ENCODE measurements around the gene GAS2. TPM values are rescaled to one million over a fixed set of nuclear protein-coding genes. Genes with fewer than 3 reads are reported as not detected.

GAS2 gene
- total RNA-seq, 1 donor from 2014 or later: 3.2 TPM

- no peak for DNase-seq (ENCODE audit: extremely low spot score in 2 of 2)
- Histone ChIP-seq H3K4me3 (no peak overlapping the region), H3K4me1 (no peaks in the 10 kb centered on the region), H3K27ac (no peak overlapping the region), H3K36me3 (no peaks in the 10 kb centered on the region), H3K9me3 (no peaks in the 10 kb centered on the region), H3K27me3 (no peaks in the 10 kb centered on the region)
- TF ChIP-seq, protein P1, sequence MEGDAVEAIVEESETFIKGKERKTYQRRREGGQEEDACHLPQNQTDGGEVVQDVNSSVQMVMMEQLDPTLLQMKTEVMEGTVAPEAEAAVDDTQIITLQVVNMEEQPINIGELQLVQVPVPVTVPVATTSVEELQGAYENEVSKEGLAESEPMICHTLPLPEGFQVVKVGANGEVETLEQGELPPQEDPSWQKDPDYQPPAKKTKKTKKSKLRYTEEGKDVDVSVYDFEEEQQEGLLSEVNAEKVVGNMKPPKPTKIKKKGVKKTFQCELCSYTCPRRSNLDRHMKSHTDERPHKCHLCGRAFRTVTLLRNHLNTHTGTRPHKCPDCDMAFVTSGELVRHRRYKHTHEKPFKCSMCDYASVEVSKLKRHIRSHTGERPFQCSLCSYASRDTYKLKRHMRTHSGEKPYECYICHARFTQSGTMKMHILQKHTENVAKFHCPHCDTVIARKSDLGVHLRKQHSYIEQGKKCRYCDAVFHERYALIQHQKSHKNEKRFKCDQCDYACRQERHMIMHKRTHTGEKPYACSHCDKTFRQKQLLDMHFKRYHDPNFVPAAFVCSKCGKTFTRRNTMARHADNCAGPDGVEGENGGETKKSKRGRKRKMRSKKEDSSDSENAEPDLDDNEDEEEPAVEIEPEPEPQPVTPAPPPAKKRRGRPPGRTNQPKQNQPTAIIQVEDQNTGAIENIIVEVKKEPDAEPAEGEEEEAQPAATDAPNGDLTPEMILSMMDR (IDR thresholded peaks at IDR 0.05): no peak
- no peak for TF ChIP-seq POLR2AphosphoS5 (IDR thresholded peaks at IDR 0.05; ENCODE audit: insufficient read depth in 1 of 2, low read depth in 1 of 2)
- TF ChIP-seq POLR2A (IDR thresholded peaks at IDR 0.05): no peak
- intact Hi-C loops (cut with DNase I): no loop called here
Observed at GRCh38 chr11:22752908-22753310, 86.5 kb downstream of the GAS2 start.

DNA sequence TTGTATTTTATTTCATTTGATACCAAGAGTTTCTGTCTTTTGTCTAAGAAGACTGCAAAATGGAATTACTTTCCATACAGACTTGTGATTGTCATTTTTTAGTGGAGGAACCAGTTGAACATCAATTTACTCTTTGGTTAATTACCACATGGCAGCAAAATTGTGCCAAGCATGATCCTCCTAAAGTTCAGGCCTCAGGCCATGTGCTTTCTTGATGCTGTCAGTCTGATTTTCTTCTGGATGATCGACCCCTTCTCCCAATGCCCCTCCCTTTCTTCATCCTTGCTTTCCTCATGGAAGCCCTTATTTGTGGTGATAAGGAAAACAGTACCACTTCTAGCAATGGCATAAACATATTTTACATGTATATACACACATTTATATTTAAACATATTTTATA is 87.0 kb downstream of the GAS2 start:
- Histone ChIP-seq H3K36me3 (no peaks in the 10 kb centered on the region), H3K27ac (no peak overlapping the region), H3K9me3 (no peaks in the 10 kb centered on the region), H3K27me3 (no peaks in the 10 kb centered on the region), H3K4me3 (no peak overlapping the region), H3K4me1 (no peaks in the 10 kb centered on the region)
- intact Hi-C loops (cut with DNase I): no loop called here
- DNase-seq (ENCODE audit: extremely low spot score in 2 of 2): no peak
- no peak for TF ChIP-seq POLR2AphosphoS5 (IDR thresholded peaks at IDR 0.05; ENCODE audit: insufficient read depth in 1 of 2, low read depth in 1 of 2)

GRCh38 chr11:22761066-22761465 is 94.7 kb downstream of the GAS2 start:
- no peaks in the 10 kb centered on the region for H3K9me3 ChIP-seq
- no peaks in the 10 kb centered on the region for H3K27me3 ChIP-seq
- H3K4me1 ChIP-seq: no peaks in the 10 kb centered on the region
- intact Hi-C loops (cut with DNase I): no loop called here
- H3K27ac ChIP-seq: no peak overlapping the region
- DNase-seq (ENCODE audit: extremely low spot score in 2 of 2): no peak
- H3K4me3 ChIP-seq: no peak overlapping the region
- TF ChIP-seq, protein P1 (IDR thresholded peaks at IDR 0.05): no peak
- TF ChIP-seq POLR2AphosphoS5 (IDR thresholded peaks at IDR 0.05; ENCODE audit: insufficient read depth in 1 of 2, low read depth in 1 of 2): no peak
- TF ChIP-seq POLR2A (IDR thresholded peaks at IDR 0.05): no peak
- no peaks in the 10 kb centered on the region for H3K36me3 ChIP-seq

DNA sequence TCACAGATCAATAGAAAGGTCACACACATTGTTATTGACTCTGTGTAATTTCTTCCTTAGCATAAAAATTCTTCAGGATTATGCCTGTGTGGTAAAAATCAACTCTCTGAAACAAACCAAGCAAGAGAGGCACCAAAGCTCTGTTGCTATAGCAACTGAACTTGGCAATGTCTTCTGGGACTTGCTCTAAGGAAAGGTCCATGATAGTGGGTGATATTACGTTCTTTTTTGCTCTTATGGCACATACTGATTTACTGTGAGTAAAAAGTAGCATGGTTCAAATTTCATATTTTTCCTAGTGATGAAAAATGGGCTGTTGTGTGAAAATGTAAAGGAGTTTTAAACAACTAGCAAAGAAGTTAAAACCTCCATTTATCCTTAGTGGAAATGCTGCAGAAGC is 96.8 kb downstream of the GAS2 start:
- no peak overlapping the region for H3K27ac ChIP-seq
- no peak for DNase-seq (ENCODE audit: extremely low spot score in 2 of 2)
- H3K4me3 ChIP-seq: no peak overlapping the region
- TF ChIP-seq POLR2AphosphoS5 (IDR thresholded peaks at IDR 0.05; ENCODE audit: insufficient read depth in 1 of 2, low read depth in 1 of 2) (no peak), POLR2A (IDR thresholded peaks at IDR 0.05) (no peak)
- TF ChIP-seq, protein P1 (IDR thresholded peaks at IDR 0.05): no peak
- intact Hi-C loops (cut with DNase I): no loop called here
- H3K9me3 ChIP-seq: no peaks in the 10 kb centered on the region
- H3K27me3 ChIP-seq: no peaks in the 10 kb centered on the region
- H3K36me3 ChIP-seq: no peaks in the 10 kb centered on the region
- H3K4me1 ChIP-seq: no peaks in the 10 kb centered on the region

GRCh38 chr11:22764735-22765134 is 98.3 kb downstream of the GAS2 start:
- intact Hi-C loops (cut with DNase I): no loop called here
- Histone ChIP-seq H3K27ac (no peak overlapping the region), H3K4me1 (no peaks in the 10 kb centered on the region), H3K36me3 (no peaks in the 10 kb centered on the region), H3K27me3 (no peaks in the 10 kb centered on the region), H3K4me3 (no peak overlapping the region), H3K9me3 (no peaks in the 10 kb centered on the region)
- DNase-seq (ENCODE audit: extremely low spot score in 2 of 2): no peak
- TF ChIP-seq POLR2AphosphoS5 (IDR thresholded peaks at IDR 0.05; ENCODE audit: insufficient read depth in 1 of 2, low read depth in 1 of 2): no peak
- TF ChIP-seq, protein P1 (IDR thresholded peaks at IDR 0.05): no peak
- no peak for TF ChIP-seq POLR2A (IDR thresholded peaks at IDR 0.05)

DNA sequence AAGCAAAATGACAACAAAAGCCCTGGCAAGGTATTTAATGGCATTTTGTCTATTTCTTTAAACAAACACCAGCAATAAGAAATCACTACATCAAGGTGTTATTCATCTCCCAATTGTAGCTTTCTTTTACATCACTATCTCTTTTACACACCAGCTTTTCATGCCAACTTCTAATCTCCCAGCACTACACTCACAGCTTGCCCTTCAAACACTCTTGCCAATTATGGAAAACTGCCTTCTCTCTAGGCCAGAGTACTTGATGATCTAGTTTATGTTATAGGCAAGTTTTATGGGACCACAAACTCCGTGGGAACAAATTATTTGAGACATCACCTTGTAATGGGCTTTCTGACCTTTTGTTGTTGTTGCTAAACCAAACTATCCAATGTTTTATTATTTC is 101.9 kb downstream of the GAS2 start:
- H3K4me3 ChIP-seq: no peak overlapping the region
- TF ChIP-seq POLR2AphosphoS5 (IDR thresholded peaks at IDR 0.05; ENCODE audit: insufficient read depth in 1 of 2, low read depth in 1 of 2): no peak
- TF ChIP-seq, protein P1 (IDR thresholded peaks at IDR 0.05): no peak
- TF ChIP-seq POLR2A (IDR thresholded peaks at IDR 0.05): no peak
- intact Hi-C loops (cut with DNase I): no loop called here
- no peak overlapping the region for H3K27ac ChIP-seq
- no peaks in the 10 kb centered on the region for H3K4me1 ChIP-seq
- H3K9me3 ChIP-seq: no peaks in the 10 kb centered on the region
- H3K36me3 ChIP-seq: no peaks in the 10 kb centered on the region
- no peak for DNase-seq (ENCODE audit: extremely low spot score in 2 of 2)
- H3K27me3 ChIP-seq: no peaks in the 10 kb centered on the region
